GM21723 (cell line): ENCODE results near the gene PXDC1.
"Not testable (repeated sequence)": the region's sequence is repeated elsewhere in the genome, so short reads cannot be mapped to it uniquely, and the experiment has no call there.

Source experiments
- ATAC-seq: cut with Tn5 transposase; IDR thresholded peaks from one replicate; pipeline ENCODE4 v1.9.1; 2021; ENCODE audit warnings: mild to moderate bottlenecking, moderate library complexity; ENCODE audit not compliant: unreplicated experiment

The PXDC1 gene

DNA sequence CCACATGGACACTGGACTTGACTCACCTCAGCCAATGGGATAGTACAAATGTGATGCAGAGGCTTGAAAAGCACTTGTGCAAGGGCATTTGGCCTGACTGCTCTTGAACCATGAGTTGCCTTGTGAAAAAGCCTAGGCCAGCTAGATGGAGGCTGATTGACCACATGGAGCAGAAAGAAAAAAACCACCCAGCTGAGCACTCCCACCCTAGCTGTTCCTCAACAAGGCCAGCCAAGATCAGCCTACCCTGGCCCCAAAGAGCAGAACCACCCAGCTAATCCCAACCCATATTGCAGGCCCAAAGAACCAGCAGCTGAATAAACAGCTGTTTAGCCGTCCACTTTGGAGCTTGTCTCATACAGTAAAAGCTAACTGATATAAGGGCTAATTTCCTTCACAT lies 36.7 kb downstream of the PXDC1 start:
- no peak for ATAC-seq

DNA sequence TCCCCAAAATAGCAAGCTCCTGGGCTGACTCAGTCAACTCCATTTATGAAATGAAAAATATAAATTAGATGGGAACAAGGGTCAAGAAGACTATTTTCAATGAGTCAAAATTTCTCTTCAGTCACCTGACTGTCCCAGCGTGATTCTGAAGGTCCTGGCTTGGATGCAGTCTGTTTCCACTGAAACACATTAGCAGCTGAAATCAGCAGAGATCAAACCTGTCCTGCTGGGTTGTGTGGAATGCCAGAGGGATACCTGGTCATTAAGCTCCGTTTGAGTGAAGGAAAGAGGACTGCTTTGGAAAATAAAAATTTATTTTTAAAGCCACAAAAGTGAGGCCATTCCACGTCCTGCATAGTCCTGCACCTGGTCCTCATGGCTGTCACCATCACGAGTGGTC lies 37.4 kb downstream of the PXDC1 start:
- ATAC-seq: no peak

DNA sequence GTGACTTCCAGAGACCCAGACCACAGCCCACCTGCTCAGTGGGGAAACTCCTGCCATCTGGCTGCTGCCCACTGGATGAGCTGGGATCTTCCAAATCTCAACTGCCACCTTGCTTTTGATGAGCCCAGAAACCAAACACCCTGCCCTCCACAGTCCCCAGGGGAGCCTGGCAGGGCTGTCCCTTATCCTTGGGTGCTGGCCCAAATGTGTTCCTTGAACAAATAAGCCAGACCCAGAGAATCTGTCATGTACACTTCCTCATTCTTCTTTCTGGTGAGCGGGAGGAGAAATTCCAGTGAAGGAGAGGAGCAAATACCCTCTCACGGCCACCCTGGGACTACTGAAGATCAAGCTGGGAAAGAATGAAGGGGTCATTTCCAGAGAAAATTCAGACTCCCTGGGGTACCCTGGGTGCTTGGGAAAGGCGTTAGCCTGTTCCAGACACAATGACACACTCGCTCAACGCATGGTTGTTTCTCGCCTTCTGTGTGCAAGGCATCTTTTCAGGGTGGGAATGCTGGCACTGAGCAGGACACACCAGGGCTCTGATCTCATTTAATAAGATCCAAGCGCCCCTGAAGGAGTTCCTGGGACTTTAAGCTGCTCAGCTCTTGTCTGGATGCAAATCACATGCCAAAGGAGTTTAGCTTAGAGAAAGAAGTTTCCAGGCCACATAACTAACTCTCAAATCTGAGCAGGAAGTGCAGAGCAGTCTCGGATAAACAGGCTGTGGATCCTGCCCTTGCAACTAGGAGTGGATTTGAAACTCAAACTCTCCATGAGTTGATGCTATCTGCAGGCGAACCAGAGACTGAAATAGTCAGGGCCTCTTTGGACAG lies 38.5 kb downstream of the PXDC1 start:
- no peak for ATAC-seq

GRCh38 chr6:3711776-3712175 lies 39.7 kb downstream of the PXDC1 start:
- ATAC-seq: no peak

GRCh38 chr6:3710403-3710802 lies 41.1 kb downstream of the PXDC1 start:
- ATAC-seq: no peak

DNA sequence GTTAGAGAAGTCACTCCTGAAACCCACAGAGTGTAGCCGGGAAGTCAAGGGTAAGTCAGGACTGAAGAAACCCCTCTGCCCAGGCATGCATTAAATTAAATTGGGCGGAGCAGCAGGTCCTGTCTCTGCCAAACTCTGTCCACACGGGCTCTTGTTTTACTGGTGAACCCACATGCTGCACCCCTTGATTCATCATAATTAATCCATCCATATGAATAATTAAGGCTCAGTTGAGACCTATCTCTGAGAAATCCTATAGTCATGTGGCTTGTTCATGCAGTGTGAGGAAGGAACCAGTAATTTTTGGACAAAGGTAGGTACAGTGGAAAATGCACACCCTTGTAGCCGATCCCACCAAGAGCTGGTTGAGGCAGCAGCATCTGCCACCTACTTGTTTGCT lies 43.0 kb downstream of the PXDC1 start:
- ATAC-seq: no peak

GRCh38 chr6:3707751-3708412 lies 43.6 kb downstream of the PXDC1 start:
- no peak for ATAC-seq

GRCh38 chr6:3707024-3707423 lies 44.5 kb downstream of the PXDC1 start:
- no peak for ATAC-seq

- no peak for ATAC-seq
These were observed 45.0 kb downstream of the PXDC1 start for GRCh38 chr6:3706547-3706946.

- no peak for ATAC-seq
These were observed 49.9 kb downstream of the PXDC1 start for GRCh38 chr6:3701631-3702030.

DNA sequence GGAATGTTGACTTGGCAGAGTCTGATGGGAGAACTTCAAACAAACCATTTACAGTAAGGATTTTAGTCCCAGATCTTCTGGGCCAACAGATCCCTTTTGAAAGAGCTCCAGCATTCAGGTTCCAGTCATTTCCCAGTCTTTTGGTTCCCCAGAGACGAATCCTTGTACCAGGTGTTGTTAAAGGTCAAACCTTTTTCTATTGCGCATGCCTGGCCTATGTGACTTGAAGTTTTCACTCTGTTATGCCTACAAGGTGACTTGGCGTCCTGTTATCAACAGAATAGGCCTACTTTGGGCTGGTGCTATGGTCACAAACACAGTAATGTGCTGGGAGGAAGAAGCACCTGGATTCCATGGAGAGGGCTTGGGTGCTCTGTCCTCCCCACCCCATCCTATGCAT lies 52.3 kb downstream of the PXDC1 start:
- ATAC-seq: no peak

- ATAC-seq: no peak
These were observed 53.5 kb downstream of the PXDC1 start for GRCh38 chr6:3698021-3698420.

GRCh38 chr6:3697609-3698008 lies 53.9 kb downstream of the PXDC1 start:
- no peak for ATAC-seq

DNA sequence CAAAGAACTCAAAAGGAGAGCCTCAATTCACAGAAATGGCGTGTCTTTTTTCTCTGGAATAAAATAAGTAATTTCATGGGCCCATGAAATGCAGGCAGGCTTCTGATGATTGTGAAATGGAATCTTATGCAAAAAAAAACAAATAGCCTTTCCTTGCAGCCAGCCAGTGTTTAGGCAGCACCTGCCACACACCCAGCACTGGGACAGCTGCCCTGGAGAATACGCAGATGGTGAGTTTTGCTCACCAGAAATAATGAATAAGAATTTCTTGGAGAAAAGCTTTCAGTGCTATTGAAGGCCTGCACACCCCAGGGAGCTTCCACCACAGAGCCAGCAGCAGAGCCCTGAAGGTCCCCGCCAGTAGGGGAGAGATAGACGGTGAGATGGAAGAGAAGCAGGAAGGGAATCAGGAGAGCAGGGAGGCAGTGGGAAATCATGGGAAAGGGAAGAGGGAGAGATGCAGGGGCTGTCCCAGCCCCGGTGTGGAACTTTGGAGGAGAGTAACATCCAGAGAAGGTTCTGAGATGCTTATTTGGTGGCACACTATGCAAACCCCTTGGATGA lies 54.9 kb downstream of the PXDC1 start:
- ATAC-seq: no peak

DNA sequence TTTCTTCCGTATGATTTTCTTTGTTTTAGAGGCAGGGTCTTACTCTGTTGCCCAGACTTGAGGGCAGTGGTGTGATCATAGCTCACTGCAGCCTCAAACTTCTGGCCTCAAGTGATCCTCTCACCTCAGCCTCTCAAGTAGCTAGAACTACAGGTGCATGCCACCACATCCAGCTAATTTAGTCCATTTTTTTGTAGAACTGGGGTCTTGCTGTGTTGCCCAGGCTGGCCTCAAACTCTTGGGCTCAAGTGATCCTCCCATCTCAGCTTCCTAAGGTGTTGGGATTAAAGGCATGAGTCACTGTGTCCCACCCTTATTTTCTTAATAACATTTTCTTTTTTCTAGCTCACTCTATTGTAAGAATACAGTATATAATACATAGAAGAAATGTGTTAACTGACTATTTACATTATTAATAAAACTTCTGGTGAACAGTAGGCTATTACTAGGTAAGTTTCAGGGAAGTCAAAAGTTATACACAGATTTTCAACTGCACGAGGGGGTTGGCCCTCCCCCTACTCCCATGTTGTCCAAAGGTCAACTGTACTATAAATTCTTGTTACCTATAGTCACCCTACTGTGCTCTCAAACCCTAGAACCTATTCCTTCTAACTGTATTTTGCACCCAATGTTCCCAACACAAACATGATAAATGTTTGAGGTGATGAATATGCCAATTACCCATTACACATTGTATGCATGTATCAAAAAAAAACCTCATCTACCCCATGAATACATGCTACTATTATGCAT lies 56.3 kb downstream of the PXDC1 start:
- ATAC-seq: no peak

GRCh38 chr6:3693831-3694230 lies 57.7 kb downstream of the PXDC1 start:
- ATAC-seq: no peak

DNA sequence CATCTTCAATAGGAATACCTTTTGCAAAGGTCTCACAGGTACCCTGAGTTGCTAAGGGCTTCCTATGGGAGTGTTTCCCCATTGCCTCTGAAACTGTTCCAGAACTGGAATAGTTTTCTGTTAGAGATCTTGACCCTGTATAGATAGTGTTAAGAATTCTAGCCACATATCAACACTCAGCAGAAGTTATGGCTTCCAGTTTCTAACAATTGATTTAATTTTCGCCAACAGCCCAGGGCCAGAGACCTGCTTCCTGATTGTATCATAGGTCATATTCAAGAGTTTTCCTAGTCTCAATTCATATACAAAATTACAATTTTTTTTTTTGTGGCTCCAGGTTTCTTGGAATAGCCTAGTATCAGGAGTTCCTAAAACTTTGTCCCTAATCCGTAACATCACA lies 61.0 kb downstream of the PXDC1 start:
- no peak for ATAC-seq

- no peak for ATAC-seq
These were observed 63.7 kb downstream of the PXDC1 start for GRCh38 chr6:3687847-3688246.

DNA sequence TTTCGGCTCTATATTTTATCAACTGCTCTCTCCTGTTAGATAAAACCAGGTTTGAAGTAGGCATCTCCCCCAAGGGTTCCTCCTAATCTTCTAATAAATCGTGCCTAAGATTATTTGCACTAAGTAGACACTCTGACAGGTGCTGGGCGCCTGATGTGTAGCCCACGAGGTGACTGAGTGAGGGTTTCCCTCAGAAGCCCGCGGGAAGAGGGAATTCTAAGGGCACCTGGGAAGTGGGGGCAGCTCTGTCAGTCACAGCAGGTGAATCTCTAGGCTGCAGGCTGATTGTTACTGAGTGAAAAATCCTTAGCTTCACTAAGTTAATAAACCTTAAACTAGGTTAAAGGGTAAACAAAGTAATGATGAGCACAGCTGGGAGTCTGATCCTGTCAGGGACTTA lies 68.2 kb downstream of the PXDC1 start:
- ATAC-seq: no peak

- no peak for ATAC-seq
These were observed 72.6 kb downstream of the PXDC1 start for GRCh38 chr6:3678946-3679345.

DNA sequence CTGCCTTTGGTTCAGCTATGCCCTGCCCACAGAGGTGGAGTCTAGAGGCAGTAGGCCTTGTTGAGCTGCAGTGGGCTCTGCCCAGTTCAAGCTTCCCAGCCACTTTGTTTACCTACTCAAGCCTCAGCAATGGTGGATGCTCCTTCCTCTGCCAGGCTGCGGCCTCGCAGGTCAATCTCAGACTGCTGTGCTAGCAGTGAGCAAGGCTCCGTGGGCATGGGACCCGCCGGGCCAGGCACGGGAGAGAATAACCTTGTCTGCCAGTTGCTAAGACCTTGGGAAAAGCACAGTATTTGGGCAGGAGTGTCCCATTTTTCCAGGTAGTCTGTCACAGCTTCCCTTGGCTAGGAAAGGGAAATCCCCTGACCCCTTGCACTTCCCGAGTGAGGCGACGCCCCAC lies 73.8 kb downstream of the PXDC1 start:
- ATAC-seq: not testable (repeated sequence)
